Neural cell (in vitro differentiated cells): ENCODE results near the gene LRTM1. TPM values are rescaled to one million over a fixed set of nuclear protein-coding genes. Genes with fewer than 3 reads are reported as not detected.

ENCODE experiments used
- H2AFZ ChIP-seq: fragments of 200-600, 300-800 bp; sonication (generic), shearing (Covaris generic); 2 replicates; pipeline ENCODE4 v1.6.0; 2014; ENCODE audit warnings: low read depth, mild to moderate bottlenecking, antibody characterized with exemption, low read length, moderate library complexity
- H3F3A ChIP-seq: fragments of 200-600 bp; shearing (Covaris generic); 2 replicates; pipeline ENCODE4 v1.6.1; 2016; ENCODE audit warnings: mild to moderate bottlenecking, moderate library complexity, mixed read lengths, antibody characterized with exemption, low read length; ENCODE audit not compliant: insufficient read depth, poor library complexity, severe bottlenecking
- H3K27ac ChIP-seq: fragments of 200-600, 300-800 bp; sonication (generic), shearing (Covaris generic); 2 replicates; pipeline ENCODE4 v1.5.1; 2014; ENCODE audit warnings: mild to moderate bottlenecking, low read length, moderate library complexity
- H3K27me3 ChIP-seq: fragments of 300-800, 200-600 bp; sonication (generic), shearing (Covaris generic); 2 replicates; pipeline ENCODE4 v1.6.0; 2014; ENCODE audit warnings: mild to moderate bottlenecking, low read depth, low read length, moderate library complexity; ENCODE audit not compliant: insufficient read depth
- H3K36me3 ChIP-seq: fragments of 300-800, 200-600 bp; sonication (generic), shearing (Covaris generic); 2 replicates; pipeline ENCODE4 v1.5.1; 2014; ENCODE audit warnings: mild to moderate bottlenecking, antibody characterized with exemption, low read length, moderate library complexity; ENCODE audit not compliant: insufficient read depth
- H3K4me2 ChIP-seq: fragments of 300-800, 200-600 bp; sonication (generic), shearing (Covaris generic); 2 replicates; pipeline ENCODE4 v1.6.0; 2014; ENCODE audit warnings: mild to moderate bottlenecking, low read length
- H3K4me3 ChIP-seq: fragments of 300-800, 200-600 bp; sonication (generic), shearing (Covaris generic); 2 replicates; pipeline ENCODE4 v1.5.1; 2014; ENCODE audit warnings: mild to moderate bottlenecking, low read length, moderate library complexity
- H3K79me2 ChIP-seq: fragments of 200-600 bp; shearing (Covaris generic); replicated peaks from 2 replicates; pipeline ENCODE4 v1.6.0; 2014; ENCODE audit warnings: mild to moderate bottlenecking, low read length, moderate library complexity; ENCODE audit not compliant: insufficient read depth
- H3K9ac ChIP-seq: fragments of 300-800, 200-600 bp; sonication (generic), shearing (Covaris generic); 2 replicates; pipeline ENCODE4 v1.6.1; 2016; ENCODE audit warnings: mild to moderate bottlenecking, low read length, mixed read lengths
- H3K9me2 ChIP-seq: fragments of 200-600 bp; shearing (Covaris generic); 2 replicates; pipeline ENCODE4 v1.6.1; 2016; ENCODE audit warnings: mild to moderate bottlenecking, low read length, mixed read lengths; ENCODE audit not compliant: insufficient read depth
- H3K9me3 ChIP-seq: fragments of 200-600, 300-800 bp; sonication (generic), shearing (Covaris generic); 2 replicates; pipeline ENCODE4 v1.6.1; 2016; ENCODE audit warnings: mild to moderate bottlenecking, mixed run types, low read length, moderate library complexity, mixed read lengths
- H4K20me1 ChIP-seq: fragments of 200-600 bp; shearing (Covaris generic); 2 replicates; pipeline ENCODE4 v1.6.1; 2016; ENCODE audit warnings: mild to moderate bottlenecking, mixed run types; ENCODE audit not compliant: insufficient read depth
- CTCF ChIP-seq: fragments of 450-650 bp; IDR thresholded peaks from 2 replicates; pipeline ENCODE4 v1.5.1; 2014; ENCODE audit warnings: antibody characterized with exemption, mild to moderate bottlenecking, moderate library complexity; ENCODE audit not compliant: poor library complexity, severe bottlenecking
- EP300 ChIP-seq: fragments of 450-650 bp; conservative IDR thresholded peaks from 2 replicates; pipeline ENCODE4 v1.6.1; 2014; ENCODE audit warnings: antibody characterized with exemption, mild to moderate bottlenecking, moderate library complexity; ENCODE audit not compliant: poor library complexity, severe bottlenecking
- EZH2 ChIP-seq: fragments of 200-600, 300-800 bp; shearing (Covaris generic), sonication (generic); IDR thresholded peaks from 2 replicates; pipeline ENCODE4 v1.6.1; 2014; ENCODE audit warnings: antibody characterized with exemption, low read length, borderline replicate concordance, mild to moderate bottlenecking; ENCODE audit not compliant: insufficient read depth, poor library complexity, severe bottlenecking
- MXI1 ChIP-seq: fragments of 450-650 bp; conservative IDR thresholded peaks from 2 replicates; pipeline ENCODE4 v1.6.1; 2014; ENCODE audit warnings: antibody characterized with exemption, mild to moderate bottlenecking; ENCODE audit not compliant: poor library complexity, severe bottlenecking
- POLR2AphosphoS5 ChIP-seq: IDR thresholded peaks from 2 replicates; pipeline ENCODE4 v1.6.1; 2012
- RAD21 ChIP-seq: fragments of 450-650 bp; conservative IDR thresholded peaks from 2 replicates; pipeline ENCODE4 v1.6.1; 2014; ENCODE audit warnings: antibody characterized with exemption, mild to moderate bottlenecking, moderate library complexity
- REST ChIP-seq: IDR thresholded peaks from 2 replicates; pipeline ENCODE4 v1.6.1; 2012; ENCODE audit warnings: borderline replicate concordance
- SMC3 ChIP-seq: fragments of 450-650 bp; conservative IDR thresholded peaks from 2 replicates; pipeline ENCODE4 v1.6.1; 2014; ENCODE audit warnings: antibody characterized with exemption, mild to moderate bottlenecking, moderate library complexity; ENCODE audit not compliant: poor library complexity
- TAF1 ChIP-seq: IDR thresholded peaks from 2 replicates; pipeline ENCODE4 v1.6.1; 2012; ENCODE audit warnings: low read depth
- polyA plus RNA-seq: library from polyadenylated mRNA; depleted of rRNA; stranded (reverse); fragments of >200 nt; gene quantifications from 2 replicates; pipeline ENCODE4 v1.2.3, GENCODE V29; 2014

The LRTM1 gene
- polyA plus RNA-seq, 1 donor from 2014 or later = not detected

- no peaks in the 10 kb centered on the region for H3K36me3 ChIP-seq
- H3K9me3 ChIP-seq = no peaks in the 10 kb centered on the region
- H2AFZ ChIP-seq = no peak overlapping the region
- H3K4me3 ChIP-seq = no peak overlapping the region
- no peak overlapping the region for H3K4me2 ChIP-seq
- TF ChIP-seq RAD21 = no peak
- TF ChIP-seq TAF1 = no peak
- TF ChIP-seq POLR2AphosphoS5 = no peak
- TF ChIP-seq SMC3 = no peak
- no peak for TF ChIP-seq EP300
- H4K20me1 ChIP-seq = no peaks in the 10 kb centered on the region
- no peaks in the 10 kb centered on the region for H3K27me3 ChIP-seq
- no peak overlapping the region for H3K27ac ChIP-seq
- H3K9ac ChIP-seq = no peak overlapping the region
- H3F3A ChIP-seq = no peaks in the 10 kb centered on the region
- H3K79me2 ChIP-seq = no peaks in the 10 kb centered on the region
- no peaks in the 10 kb centered on the region for H3K9me2 ChIP-seq
Measured at GRCh38 chr3:54891540-54891897, 36.3 kb downstream of the LRTM1 start.

GRCh38 chr3:54889731-54890130 is 38.1 kb downstream of the LRTM1 start:
- Histone ChIP-seq H3K9ac (no peak overlapping the region), H3K27me3 (no peaks in the 10 kb centered on the region), H2AFZ (no peak overlapping the region), H3K9me3 (no peaks in the 10 kb centered on the region), H3K27ac (no peak overlapping the region), H3K4me2 (no peak overlapping the region), H3F3A (no peaks in the 10 kb centered on the region), H3K4me3 (no peak overlapping the region), H3K9me2 (no peaks in the 10 kb centered on the region), H3K36me3 (no peaks in the 10 kb centered on the region), H4K20me1 (no peaks in the 10 kb centered on the region), H3K79me2 (no peaks in the 10 kb centered on the region)
- TF ChIP-seq TAF1 (no peak), CTCF (no peak), RAD21 (no peak), EZH2 (no peak), MXI1 (no peak), EP300 (no peak), POLR2AphosphoS5 (no peak), SMC3 (no peak), REST (no peak)

- H2AFZ ChIP-seq = no peak overlapping the region
- H3K9me2 ChIP-seq = no peaks in the 10 kb centered on the region
- H3K4me2 ChIP-seq = no peak overlapping the region
- H3K36me3 ChIP-seq = no peaks in the 10 kb centered on the region
- H3K27ac ChIP-seq = no peak overlapping the region
- no peaks in the 10 kb centered on the region for H3K27me3 ChIP-seq
- H3K4me3 ChIP-seq = no peak overlapping the region
- no peaks in the 10 kb centered on the region for H4K20me1 ChIP-seq
- no peaks in the 10 kb centered on the region for H3F3A ChIP-seq
- no peak overlapping the region for H3K9ac ChIP-seq
- TF ChIP-seq REST (no peak), POLR2AphosphoS5 (no peak), MXI1 (no peak), CTCF (no peak), EZH2 (no peak), RAD21 (no peak), TAF1 (no peak), SMC3 (no peak), EP300 (no peak)
- H3K79me2 ChIP-seq = no peaks in the 10 kb centered on the region
- no peaks in the 10 kb centered on the region for H3K9me3 ChIP-seq
Measured at GRCh38 chr3:54888873-54889272, 39.0 kb downstream of the LRTM1 start.
